GM12872 (cell line): Measurements from ENCODE around the gene S100A11.

Experiments
- CTCF ChIP-seq: IDR thresholded peaks from 3 replicates; pipeline ENCODE4 v1.5.1; 2011; ENCODE audit warnings: low read depth, mild to moderate bottlenecking, low read length, moderate library complexity; ENCODE audit not compliant: insufficient read depth

The S100A11 gene

GRCh38 chr1:152022474-152022873 is 14.3 kb downstream of the S100A11 start:
- TF ChIP-seq CTCF, result no peak

GRCh38 chr1:152021569-152021968 is 15.2 kb downstream of the S100A11 start:
- no peak for TF ChIP-seq CTCF

- TF ChIP-seq CTCF, result no peak
These were observed 16.0 kb downstream of the S100A11 start for GRCh38 chr1:152020849-152021248.

GRCh38 chr1:152018537-152018936 is 18.3 kb downstream of the S100A11 start:
- TF ChIP-seq CTCF, result peak; percentile 49; the same call in 2 of the 3 replicates

GRCh38 chr1:152015766-152016165 is 21.0 kb downstream of the S100A11 start:
- TF ChIP-seq CTCF, result no peak

- no peak for TF ChIP-seq CTCF
These were observed 21.9 kb downstream of the S100A11 start for GRCh38 chr1:152014943-152015342.

GRCh38 chr1:152013664-152014237 is 23.1 kb downstream of the S100A11 start:
- peak; percentile 83 for TF ChIP-seq CTCF
